NCI-H146 treated with DMSO at 0.1 percent for 48 hours (cell line): Measurements from ENCODE around the gene NTSR1.

Experiments used
- DNase-seq: peaks from one replicate; lab custom pipeline; 2025; ENCODE audit not compliant: unreplicated experiment; lab: John Stamatoyannopoulos, UW

The NTSR1 gene

DNA sequence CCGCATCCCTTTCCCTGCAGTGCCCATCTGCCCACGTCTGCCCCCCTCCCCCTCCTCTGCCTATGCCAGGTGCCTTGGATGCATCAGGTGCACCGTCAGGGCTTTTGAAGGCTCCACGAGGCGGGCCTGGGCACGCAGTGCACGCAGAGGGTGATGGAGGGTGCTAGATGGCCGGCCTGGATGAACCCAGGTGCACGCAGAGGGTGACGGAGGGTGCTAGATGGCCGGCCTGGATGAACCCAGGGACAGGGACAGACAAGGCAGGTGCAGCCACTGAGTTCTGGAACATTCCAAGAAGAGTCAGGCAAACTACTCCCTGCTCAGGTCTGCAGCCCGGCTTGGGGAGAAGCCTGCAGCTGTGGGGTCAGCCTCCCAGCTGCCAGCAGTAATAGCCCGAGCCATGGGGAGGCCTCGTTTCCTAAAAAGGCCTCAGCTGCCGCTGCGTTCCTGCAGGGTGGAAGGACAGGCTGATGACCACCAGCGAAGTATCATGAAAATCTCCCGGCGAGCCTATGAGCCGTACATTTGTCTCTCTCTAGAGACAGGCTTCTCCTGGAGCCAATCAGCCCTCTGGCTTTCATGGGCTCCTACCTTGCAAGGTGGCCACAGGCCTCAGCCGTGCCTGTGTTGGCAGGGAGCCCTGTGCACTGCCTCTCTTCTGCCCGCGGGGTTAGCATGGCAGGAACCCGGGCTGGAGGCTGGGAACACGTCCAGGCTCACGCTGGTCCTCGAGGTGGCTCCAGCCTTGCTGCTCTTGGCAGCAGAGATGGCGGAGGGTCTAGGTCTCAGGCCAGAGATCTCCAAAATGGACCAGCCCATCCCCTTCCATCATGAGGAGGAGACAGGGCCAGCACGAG lies 29.6 kb downstream of the NTSR1 start:
- no peak for DNase-seq

DNA sequence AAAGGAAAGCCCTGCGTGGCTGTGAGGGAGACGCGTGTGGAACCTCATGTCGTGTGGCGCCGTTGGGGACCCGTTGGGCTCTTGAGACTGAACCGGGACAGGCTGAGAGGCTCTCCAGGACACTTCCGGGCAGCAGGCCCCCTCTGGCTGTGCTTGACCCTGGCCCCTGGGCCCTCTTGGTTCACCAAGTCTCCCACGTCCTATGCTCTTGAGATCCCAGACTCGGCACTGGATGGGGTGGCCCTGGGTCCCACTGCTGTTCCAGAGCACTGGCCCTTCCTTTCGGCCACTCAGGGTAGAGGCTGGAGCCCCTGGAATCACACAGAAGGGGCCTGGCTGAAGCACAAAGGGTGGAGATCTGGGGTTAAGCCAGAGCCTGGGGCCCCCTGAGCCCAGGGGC lies 30.4 kb downstream of the NTSR1 start:
- DNase-seq, result no peak

DNA sequence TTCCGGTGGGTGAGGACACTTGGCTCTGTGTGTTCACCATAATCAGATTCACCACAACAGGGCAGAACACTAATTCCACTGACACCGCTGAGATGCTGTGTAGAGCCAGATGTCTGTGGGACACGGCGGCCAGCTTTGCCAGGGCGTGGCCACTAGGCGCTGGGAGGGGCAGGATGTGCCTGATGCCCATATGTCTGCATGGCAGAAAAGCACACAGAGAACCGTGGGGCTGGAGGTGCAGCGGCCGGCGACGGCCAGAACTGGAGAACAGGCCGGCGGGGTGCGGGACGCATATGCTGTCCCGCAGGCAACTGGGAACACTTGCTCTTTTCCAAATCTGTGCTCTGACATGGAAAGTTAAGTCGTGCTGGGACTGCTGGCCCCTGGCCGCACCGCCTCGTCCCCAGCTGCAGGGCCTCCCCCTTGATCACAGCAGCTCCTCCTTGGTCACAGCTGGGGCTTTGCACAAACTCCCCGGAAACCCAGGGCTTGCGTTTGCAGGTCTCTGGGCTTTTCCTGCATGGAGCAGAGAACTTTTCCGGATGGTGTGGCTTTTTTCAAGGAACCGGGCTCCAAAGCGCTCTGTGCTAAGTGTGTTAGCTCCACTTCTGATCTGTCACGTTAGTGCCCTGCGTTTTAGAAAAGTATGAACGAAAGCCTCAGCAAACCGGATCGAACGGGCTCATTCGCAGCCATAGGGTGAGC lies 31.1 kb downstream of the NTSR1 start:
- DNase-seq, result no peak

DNA sequence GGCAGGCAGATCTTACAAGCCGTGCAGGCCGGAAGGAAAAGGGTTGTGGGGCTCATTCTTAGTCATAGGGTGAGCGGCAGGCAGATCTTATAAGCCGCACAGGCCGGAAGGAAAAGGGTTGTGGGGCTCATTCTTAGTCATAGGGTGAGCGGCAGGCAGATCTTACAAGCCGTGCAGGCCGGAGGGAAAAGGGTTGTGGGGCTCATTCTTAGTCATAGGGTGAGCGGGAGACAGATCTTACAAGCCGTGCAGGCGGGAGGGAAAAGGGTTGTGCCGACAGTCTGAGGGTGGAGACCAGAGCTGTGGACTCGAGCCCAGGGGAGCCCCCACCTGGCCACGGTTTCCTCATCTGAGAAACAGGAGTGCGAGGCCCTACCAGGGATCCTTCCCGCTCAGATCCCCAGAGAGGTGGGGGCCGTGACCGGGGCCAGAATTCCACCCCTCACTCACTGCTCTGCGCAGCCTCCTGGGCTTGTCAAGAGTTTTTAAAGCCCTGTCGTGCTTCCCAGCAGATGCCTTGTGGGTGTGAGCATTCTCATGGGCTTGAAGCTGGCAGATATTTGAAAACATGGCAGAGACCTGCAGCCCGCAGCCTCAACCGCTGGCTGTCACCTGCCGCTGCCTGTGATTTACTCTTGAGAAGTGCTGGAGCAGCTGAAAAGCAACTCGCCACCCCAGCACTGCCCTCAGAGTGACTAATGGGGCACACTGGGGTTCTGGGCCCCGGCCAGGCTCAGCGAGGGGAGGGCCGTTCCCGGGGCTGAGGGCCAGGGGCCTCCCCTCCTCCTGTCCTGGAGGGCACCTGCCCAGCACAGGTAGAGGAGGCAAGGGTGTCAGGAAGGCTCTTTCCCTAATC lies 31.9 kb downstream of the NTSR1 start:
- no peak for DNase-seq

DNA sequence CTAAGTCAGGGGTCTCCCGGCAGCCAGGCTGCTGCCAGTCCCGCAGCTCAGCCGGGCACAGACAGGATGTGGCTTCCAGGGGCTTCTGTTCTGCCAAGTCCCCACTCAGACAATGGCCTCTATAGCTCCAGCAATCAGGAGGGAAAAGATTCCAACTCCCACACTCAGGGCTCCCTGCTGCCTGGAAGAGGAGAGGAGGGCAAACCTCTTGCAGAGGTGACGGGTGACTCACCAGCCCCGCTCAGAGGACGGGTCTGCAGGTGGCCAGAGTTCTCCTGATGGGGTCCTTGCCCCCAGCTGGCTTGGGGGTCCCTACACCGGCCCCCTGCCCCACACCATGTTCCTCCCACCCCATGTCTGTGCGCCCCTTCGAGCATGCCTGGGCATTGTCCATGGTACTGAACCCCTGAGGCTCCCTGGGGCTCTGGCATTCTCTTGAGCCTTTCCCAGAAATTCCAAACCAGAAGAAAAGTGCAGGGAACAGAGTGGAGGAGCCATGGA lies 32.6 kb downstream of the NTSR1 start:
- DNase-seq, result no peak

DNA sequence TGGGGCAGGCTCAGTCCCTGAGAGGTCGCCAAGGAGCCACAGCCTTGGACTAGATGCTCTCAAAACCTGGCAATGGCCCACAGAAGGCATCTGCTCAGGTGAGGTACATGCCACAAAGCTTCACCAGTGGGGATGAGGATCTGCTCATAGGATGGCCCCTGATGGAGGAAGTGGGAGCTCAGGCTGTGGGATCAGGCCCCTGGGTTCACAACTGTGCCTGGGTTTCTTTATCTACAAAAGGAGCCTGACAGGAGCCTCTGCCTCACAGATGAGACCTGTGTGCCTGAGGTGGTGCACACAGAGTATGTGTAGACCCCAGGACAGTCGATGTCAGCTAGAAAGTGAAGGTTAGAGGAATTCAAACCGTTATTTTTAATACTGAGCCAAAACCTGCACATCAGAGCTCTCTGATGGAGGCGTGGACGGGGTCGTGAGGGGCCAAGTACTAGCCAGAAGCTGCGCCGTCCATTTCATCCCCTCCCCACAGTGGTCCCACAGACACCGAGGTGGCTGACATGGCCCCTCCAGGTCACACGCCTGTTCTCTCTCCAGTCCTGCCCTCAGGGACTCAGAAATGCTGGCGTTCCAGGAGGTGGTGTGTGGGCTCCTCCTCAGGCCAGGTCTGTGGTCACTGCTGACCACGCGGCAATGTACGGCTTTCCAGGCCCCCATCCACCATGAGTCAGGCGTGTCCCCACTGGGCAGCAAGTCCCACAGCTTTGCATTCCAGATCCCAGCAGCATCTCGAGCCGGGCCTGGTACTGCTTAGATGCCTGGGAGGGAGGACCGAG lies 33.3 kb downstream of the NTSR1 start:
- DNase-seq, result no peak

DNA sequence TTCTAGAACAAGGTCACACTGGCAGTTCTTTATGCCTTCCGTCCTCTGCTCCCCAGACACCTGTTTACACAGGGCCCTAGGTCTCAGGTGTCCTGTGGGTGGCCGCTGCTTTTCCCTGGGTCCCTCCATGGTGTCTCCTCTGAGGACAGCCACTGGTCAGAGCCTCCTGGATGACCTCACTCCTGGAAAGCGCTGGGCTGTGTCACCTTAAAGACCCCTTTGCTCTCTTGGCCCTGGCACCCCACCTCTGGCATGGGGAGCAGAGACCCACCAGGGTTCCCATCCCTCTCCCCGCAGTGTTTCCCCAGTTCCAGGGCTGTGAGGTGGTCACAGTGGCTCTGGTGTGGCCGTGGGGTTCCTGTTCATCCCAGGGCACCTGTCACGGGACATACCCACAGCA lies 33.9 kb downstream of the NTSR1 start:
- no peak for DNase-seq

DNA sequence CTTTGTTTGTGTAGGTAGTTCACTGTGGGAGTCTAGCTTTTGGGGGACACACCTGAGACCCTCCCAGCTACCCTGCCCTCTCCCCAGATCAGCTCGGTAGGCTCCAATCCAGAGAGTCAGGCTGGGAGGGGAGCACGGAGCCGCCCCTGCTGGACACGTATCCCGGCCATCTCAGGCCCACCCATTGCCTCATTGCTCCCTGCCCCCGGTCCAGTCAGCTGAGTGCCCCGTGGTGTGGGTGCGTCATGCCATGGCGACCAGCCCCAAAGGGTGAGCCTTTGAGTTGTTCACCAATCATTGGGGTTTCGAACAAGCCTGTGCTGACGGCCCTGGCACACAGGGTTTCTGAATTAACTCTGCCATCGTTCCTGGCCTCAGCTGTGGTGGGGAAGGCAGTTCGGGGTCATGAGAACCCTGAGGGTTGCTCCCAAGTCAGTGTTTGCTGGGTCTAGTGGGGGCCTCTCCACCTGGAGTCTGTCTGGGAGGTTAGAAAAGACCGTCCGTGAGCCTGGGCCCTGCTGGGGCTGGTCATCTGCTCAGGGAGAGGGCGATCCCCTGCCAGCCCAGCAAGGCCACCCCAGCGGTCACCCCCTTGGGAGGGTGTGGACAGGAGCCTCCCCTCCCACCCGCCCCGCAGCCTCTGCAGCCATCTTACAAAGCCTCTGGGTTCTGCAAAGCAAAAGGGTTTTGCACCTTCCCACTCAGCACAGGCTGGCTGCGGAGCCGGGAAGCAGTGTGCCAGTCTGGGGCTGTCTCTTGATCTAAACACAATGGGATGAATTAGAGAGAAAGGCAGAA lies 34.5 kb downstream of the NTSR1 start:
- no peak for DNase-seq

DNA sequence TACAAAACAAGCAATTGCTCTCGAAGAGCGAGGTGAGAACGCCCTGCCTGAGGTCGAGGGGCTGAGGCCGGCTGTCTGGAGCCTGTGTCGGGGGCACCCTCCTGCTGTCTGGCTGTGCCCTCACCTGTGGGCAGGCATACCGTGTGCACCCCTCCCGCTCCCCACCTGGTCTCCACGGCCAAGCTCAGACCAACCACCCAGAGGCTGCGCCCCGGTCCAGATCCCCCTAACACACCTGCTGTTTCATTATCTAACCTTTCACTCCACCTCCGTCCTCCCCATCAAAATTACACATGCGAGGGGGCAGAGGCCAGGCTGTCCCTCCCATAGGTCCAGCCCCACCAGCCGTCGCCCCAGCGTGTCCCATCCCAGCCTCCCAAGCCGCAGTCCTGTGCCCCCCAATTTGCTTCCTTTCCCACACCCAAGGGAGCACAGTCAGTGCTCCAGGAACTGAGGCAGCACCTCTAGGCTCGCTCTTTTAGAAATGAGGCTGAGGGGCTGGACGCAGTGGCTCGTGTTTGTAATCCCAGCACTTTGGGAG lies 35.2 kb downstream of the NTSR1 start:
- DNase-seq, result no peak

DNA sequence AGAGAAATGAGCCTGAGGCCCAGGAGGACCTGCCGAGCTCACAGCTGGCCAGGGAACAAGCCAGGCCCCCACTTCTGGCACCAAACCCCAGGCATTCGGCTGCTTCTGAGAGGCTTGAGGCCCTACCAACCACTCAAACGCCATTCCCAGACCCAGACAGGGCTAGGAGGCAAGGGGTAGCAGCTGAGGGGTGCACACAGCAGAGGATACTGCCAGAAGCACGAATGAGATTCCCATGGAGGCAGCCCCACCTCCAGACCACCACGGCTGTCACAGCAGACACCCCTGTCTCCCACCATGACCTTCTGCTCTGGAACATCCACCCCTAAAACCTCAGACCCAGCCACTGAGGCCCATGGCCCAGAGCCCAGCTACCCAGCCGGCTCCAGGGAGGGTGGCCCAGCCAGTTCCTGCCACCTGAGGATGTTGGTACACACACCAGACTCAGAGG lies 36.1 kb downstream of the NTSR1 start:
- no peak for DNase-seq

DNA sequence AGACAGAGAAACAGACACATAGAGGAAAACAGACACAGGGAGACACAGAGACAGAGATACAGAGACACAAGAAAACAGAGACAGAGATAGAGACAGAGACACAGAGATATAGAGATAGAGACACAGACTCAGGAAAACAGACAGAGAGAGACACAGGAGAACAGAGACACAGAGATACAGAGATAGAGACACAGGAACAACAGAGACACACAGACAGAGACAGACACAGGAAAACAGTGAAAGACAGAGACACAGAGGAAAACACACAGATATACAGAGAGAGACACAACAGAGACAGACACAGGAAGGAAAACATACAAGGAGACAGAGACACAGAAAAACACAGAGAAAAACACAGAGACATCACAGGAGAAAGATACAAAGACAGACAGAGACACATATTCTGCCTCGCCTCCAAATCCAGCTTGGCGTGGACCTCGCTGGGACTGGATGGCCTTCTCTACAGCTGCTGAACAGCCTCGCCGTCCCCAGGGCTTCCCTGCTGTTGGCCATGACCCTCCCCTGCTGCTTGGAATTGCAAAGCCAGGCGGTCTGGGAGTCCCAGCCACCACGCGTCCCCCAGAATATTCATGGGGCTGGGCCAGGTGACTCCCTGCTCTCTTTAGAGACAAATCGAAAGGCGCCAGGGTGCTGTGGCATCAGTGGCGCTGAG lies 36.8 kb downstream of the NTSR1 start:
- no peak for DNase-seq

DNA sequence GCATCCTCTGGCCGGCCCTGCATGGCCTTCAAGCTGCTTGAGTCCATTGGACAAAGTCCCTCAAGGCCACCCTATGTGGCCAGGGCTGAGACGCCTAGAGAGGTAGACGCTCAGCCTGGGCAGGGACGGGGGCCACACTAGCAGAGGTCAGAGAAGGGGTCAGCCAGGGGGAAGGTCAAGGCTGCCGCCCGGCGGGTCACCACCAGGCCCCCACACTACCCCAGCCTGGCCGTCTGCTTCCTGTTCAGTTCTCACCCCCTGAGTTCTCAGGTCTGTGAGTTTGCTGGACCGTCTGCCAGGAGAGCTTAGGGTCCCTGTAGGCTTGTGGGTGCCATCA lies 37.3 kb downstream of the NTSR1 start:
- DNase-seq, result no peak

DNA sequence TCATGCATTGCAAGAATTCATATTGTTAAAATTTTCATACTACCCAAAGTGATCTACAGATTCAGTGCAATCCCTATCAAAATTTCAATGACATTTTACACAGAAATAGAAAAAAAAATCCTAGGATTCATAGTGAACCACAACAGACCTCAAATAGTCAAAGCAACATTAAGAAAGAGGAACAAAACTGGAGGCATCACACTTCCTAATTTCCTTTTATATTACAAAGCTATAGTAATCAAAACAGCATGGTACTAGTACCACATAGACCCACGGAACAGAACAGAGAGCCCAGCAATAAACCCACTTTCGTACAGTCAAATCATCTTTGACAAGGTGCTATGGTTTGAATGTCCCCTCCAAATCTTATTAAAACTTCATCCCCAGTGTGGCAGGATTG lies 39.7 kb downstream of the NTSR1 start:
- no peak for DNase-seq

DNA sequence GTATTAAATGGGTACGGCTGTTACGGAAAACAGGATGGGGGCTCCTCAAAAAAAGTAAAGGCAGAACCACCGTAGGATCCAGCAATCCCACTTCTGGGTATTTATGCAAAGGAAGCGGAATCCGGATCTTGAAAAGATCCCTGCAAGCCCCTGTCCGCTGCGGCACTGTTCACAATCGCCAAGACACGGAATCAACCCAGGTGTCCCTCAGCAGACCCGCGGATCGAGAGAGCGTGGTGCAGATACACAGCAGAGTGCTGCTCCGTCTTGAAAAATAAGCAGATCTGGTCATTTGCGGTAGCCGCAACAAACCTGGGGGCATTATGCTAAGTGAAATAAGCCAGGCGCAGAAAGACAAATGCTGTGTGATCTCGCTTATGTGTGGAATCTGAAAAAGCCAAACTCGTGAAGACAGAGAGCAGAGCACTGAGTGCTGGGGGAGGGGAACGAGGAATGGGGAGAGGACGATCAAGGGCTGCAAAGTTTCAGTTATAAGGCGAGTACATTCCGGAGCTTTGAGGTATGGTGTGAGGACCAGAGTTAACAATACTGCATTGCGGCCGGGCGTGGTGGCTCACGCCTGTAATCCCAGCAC lies 41.3 kb downstream of the NTSR1 start:
- DNase-seq, result no peak

DNA sequence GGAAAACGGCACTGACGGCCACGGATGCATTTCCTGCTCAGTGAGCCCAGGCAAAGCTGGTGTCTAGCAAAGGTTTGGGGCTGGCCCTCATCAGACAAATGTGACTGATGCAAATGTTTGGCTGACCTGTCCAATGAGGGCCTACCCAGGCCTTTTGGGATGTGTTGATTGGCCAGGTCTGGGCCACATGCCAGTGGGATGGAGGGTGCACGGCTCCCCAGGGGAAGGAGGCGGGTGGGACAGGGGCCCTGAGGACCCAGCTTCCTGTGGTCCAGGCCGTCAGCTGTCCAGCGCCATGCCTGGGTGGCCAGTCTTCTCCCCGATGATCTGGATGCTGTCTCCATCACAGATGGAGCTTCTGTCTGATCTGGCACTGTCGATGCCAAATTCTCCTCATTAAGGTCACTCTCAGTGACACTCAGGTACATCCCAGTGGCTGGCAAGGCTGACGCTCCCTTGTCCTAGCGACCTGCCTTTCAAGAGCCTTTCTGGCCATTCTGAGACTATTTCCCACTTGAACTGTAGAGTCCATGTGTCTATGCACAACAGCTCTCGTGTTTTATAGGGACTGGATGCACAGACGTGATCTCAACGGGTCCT lies 43.0 kb downstream of the NTSR1 start:
- DNase-seq, result no peak

DNA sequence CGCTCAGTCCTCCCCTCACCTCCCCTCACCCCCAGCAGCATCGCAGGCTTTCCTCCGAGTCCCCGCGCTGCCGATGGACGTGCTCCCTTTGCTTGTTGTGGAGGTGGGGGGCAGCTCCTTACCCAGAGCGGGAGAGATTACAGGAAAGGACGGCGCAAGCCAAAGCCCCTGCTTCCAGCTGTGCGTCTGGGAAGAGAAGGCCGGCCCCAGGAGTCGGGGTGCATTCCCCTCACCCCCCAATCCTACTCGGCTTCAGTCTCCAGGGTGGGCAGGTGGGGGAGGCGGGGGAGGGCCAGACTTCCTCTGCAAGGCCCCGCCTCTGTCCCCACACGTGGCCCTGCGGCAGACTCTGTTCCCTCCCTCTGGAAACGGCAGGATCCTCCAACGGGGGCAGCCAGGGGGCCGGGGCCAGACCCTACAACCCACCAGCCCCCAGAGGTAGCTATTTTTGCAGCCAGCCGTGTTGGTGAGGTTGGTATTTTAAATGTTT lies 43.6 kb downstream of the NTSR1 start:
- DNase-seq, result no peak

DNA sequence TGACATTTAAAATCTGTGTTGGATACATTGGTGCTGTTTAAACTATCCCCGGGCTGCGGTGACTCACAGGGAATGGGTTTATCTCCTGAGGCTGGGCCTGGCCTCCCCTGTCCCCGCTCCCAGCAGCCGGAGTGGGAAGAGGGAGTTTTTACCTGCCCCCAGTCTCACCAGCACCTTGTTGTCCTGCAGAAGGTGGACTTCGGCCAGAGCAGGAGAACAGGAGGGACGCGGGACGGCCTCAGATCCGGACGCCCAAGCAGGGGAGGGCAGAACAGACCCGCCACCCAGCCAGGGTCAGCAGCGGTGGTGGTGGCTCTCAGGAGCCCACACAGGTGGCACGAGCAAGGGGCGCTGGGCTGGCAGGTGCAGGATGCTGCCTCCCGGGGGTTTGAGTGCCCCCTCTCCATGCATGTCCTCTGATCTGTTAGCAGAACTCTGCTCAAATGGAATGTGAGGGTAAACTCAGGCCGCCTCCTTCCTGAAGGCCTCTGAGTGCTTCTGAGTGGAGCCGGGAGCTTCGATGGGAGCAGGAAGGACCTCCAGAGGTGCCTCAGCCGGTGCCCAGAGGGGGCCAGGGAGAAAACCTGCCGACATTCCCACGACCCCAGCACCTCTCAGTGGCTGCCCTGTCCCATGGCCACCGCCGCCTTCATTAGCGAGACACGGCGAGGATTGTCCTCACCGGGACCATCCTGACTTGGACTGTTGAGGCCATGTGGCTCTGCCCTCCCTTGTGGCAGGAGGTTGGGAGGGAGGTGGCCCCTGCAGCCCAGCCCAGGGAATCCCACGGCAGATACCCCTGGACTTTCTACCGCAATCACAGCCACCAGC lies 44.2 kb downstream of the NTSR1 start:
- DNase-seq, result no peak
